EH (cell line): ENCODE measurements around the gene VLDLR.

ENCODE experiments used
- DNase-seq: peaks from one replicate; pipeline ENCODE4 v3.0.0-alpha.2; 2015; ENCODE audit warnings: low read depth

Gene VLDLR

DNA sequence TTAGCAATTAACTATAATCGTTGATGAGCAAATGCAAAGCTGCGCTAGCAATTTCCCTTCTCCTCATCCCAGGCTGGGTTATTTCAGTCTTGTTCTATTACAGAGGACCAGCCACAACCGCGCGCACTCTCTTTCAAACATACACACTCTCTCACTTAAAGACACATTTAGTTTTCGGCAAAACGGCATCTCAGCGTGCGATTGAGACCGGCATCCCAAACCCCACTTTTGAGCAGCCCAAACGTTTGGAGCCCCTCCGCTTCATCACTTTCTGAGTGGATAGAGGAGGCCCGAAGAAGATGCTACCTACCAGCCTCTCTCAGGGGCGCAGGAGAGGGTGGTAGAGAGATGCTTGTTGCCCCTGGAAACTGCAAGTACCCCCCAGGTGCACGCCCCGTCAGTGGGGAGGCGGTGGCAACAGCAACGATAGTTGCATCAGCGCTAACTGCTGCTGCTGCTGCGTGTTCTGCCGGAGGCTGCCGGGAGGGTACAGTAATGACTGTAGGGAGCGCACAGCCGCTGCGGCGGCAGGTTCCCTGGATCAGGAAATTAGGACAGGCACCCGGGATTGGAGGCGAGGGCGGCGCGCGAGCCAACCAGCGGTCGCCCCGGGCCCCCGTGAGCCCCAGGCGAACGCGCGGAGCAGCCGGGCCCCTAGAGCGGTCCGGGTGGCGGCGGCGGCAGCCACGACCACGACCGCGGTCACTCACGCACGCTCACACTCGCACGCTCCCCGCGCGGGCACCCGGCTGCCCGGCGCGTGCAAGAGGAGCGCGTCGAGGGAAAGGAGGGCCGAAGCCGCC is 467 bp upstream of the VLDLR start:
- peak; percentile 91 for DNase-seq

DNA sequence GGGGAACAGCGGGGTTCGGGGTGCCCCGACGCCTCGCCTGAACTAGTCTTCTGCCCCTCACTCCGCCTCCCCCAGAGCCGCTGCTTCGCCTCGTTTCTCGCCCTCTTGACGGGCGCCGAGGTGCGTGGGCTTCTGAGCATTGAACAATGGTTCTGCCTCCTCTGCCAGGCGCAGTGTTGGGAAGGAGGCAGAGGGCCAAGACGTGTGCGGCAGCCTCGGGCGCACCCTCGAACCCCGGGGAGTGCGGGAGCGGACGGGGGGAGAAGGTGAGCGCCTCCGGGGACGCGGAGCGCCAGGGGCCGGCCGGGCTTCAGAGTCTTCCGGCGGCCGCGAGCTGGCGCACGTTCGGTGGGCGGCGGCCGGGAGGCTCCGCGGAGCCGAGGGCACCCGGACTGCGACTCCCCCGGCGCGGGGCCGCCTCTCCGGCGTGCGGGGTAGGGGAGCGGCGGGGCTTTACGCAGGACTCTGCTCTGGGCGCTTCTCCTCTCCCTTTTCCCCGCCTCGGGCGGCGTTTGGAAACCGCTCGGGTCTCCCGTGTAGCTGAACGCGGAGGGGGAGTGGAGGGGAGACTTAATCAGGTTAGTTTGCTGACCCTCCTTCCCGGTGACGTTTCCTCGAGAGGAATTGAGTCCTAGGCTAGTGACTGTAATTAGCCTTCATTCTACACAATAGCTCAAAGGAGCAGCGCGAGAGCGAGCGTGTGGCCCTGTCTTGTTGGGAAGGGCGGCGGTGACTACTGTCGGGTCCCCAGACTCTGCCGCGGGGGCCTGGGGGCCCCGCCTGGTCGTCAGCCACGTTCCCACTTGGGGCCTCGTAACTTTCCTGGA is 1.1 kb downstream of the VLDLR start:
- DNase-seq: peak; percentile 43

DNA sequence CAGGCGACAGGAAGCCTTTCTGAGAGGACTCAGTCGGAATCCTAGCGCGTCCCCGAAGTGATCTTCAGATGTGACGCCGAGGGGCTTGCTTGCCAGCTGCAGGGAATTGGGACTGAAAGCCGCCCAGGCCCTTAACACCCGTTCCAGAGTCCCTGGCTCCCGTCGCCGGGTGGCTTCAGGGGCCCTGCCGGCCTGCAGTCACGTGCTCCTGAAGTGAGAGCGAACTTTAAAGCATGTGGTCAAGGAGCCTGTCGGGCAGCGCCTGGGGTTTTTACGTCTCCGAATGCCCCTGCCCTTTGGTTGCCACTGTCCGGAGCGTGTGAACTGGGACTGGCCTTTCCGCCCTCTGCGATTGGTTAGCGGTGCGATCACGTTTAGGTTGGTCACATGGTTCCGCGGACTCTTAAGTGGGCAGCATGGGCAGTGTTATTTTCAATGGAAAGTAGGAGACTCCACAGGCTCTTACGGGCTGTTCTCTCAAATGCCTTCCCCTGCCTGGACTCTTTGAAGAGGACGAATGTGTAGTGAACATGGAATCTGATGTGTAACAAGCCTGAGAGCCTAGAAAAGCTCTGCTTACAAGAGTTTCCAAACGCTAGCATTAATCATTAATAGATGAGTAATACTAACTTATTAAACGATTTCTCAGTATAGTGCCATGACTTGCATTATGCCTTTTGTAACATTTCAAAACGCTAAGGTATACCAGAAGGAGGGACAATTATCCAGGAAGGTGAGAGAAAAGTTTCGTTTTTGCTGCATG is 1.9 kb downstream of the VLDLR start:
- DNase-seq: peak; percentile 62

DNA sequence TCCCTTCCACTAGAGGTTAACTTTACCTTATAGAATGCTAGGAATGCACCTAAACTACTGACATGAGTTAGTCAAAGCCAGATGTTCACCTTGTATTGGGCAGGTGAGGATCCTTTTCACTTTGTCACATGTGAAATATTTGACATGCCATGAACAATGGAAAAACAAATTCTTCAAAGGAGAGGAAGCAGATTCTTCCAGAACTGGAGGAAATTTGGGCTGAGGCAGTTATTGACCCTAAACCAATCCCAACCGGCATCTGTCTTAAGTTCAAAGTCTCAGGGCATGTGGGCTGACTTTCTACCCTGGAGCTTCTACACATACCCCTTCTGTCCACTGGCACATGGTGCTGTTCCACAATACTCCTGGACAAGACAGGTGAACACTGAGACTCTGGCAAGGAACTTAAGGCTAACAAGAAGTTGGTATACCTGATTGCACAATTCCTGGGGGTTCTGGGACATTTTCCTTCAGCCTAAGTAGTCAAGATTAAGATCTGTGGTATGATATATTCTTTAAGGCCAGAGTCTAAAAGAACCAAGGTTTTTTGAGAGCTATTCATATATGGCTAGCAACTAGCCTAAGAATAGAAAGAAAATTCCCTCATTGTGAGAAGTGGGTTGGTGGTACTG is 2.6 kb downstream of the VLDLR start:
- DNase-seq: no peak

DNA sequence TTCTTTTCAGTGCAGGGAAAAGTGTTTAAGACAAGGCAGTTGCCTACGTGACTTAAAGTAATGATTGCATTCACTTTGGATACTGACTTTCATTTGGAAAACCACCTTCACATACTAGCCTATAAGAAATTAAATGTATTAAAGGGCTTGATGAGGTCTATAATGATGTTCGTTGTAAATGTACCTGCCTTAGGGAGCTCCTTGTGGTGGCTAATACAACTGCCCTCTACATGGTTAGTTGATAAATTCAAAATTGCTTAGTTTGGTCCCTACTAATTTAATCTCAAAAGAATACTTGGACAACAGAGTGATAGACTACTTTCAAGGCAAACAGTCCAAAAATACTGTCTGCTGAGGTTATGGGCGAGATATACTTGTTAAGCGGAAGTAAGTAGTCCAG is 3.8 kb downstream of the VLDLR start:
- no peak for DNase-seq

DNA sequence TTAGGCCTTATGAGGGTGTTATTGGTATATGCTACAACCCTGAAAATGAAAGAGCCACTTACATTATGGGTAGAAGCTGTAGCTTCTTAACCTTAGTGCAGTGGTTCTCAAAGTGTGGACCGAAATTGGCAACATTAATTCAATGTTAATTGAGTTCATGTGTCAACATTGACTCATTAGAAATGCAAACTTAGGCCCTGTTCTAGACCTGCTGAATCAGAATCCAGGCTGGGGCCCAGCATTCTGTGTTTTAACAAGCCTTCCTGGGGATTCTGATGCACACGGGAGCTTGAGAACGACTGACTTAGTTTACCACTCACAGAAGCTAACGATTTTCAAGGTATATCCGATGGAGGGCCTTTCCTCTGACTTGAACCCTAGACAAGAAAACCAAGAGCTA is 7.3 kb downstream of the VLDLR start:
- DNase-seq: no peak

DNA sequence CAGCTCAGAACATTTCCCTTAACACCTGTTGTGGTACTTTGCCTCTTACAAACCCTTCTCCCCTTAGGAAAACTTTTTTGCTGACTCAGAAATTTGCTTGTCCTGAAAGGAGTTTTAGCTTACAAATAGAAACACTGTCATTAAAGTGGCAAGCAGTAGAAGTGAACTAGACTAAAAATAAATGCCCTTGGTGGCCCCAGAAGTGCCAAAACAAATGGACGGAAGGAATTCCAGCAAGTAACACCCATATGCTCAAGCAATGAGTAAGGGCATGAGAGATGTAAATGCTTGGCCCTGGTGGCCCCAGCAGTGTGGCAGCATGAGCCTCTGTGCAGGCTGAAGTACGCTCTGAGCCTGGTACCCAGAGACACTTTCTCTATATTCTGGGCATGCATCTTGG is 8.6 kb downstream of the VLDLR start:
- DNase-seq: no peak

DNA sequence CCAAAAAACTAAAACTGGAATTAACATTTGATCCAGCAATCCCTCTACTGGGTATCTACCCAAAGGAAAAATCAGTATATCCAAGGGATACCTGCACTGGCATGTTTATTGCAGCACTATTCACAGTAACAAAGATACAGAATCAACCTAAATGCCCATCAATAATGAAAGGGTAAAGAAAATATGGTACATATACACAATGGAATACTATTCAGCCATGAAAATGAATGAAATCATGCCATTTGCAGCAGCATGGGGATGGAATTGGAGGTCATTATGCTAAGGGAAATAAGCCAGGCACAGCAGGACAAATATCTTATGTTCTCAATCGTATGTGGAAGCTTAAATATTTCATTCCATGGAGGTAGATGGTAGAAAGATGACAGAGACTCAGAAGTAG is 9.7 kb downstream of the VLDLR start:
- DNase-seq: no peak

DNA sequence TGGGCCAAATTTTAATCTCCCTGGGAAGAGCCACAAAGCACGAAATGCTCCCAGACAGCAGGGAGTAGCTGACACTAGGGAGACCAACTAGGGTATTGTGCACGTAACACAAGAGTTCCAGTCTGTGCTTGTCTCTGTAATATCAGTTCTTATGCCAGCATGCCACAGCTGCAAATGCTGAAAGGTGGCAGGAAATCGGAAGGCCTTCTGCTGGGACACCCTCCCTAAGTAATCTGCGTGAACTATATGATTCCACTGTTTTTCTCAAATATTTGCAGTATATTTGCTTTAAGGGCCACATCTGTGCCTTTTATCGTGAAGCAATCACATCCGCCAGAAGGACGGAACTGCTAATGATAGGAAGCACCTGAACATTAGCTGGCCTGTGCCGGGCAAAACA is 12.6 kb downstream of the VLDLR start:
- DNase-seq: no peak

DNA sequence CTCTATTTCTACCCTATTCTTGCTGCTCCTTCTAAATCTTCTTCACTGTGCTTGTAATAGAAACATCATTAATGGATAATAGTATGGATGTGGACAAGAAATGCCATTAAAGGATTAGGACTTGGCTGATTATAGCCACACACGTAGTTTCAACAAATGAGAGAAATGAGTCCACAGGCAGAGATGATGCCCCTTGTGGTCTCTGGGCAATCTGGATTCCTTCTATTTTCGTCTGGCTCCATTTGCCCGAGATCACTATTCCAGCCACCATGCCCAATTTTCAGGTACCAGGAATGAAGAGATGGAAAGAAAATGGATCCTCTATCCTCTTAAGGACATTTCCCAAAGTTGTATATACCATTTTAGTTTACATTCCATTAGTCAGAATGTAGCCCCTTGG is 13.2 kb downstream of the VLDLR start:
- DNase-seq: no peak

DNA sequence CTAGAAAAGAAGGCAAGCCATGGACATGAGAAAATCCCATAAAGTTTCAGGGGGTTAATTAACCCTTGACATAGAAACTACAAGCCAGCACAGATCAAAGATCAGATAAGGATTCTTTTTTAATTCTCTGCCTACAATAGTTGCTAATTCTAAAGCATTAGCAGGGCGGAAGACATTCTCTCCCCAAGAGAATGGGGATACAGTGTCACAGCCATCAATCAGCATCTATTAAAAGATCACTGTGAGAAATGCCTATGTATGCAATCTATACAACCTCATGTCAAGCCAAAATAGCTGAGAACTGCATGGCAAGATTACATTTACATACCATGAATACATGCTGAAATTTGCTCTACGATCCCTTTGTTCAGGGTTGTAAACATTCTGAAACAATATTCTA is 14.3 kb downstream of the VLDLR start:
- no peak for DNase-seq

DNA sequence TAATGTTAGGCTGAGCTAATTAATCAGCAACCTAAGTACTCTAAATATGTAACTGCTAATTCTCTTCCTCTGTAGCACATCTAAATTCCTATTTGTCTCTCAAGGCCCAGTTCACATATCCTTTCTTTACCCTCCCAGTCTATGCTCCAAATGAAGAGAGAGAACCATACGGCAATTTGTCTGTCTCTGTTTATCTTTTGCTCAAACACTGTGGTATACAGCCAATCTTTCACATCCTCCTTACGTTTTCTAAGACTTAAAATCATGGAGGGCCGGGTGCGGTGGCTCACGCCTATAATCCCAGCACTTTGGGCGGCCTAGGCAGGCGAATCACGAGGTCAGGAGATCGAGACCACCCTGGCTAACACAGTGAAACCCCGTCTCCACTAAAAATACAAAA is 15.8 kb downstream of the VLDLR start:
- DNase-seq: no peak

DNA sequence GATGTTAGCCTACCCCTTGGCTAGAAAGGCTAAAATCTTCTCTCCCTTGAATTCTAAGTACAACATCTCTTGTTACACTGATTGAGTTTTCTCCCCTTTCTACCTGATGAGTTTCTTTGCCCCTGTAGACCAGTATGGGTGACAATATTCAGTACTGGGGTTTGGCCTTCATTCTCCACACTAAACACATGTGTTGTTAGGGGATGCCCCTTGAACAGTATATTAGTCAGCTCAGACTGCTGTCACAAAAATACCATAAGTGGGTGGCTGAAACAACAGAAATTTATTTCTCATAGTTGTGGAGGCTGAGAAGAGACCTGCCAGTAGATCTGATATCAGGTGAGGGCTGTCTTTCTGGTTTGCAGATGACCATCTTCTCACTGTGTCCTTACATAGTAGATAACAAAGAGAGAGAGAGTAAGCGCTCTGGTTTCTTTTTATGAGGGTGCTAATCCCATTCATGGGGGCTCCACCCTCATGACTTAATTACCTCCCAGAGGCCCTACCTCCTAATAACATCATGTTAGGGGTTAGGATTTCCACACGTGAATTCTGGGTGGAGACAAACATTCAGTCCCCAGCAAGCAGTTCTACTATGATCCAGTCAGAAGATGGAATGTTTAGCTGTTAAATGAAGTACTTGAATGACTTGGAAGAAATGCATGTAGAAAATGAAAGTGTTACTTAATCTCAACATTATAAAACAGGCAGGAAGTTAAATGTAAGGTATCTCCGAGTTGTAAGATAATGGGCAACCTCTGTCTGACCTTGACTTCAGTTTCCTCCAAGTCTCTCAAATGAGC is 17.5 kb downstream of the VLDLR start:
- peak; percentile 21 for DNase-seq

DNA sequence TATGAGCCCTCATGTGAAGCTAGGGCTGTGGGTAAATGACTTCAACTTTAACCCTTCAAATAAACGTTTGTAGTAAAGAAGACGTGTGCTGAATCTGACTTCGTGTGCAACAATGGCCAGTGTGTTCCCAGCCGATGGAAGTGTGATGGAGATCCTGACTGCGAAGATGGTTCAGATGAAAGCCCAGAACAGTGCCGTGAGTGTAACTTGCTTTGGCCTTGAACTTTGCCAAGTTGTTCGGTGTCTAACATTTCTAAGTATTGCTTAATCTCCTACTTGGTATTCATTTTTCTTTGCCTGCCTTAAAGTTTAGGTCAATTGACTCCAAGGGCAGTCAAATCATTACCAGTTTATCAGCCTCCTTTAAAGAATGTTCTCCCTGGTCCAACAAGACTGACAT is 18.2 kb downstream of the VLDLR start:
- DNase-seq: no peak

DNA sequence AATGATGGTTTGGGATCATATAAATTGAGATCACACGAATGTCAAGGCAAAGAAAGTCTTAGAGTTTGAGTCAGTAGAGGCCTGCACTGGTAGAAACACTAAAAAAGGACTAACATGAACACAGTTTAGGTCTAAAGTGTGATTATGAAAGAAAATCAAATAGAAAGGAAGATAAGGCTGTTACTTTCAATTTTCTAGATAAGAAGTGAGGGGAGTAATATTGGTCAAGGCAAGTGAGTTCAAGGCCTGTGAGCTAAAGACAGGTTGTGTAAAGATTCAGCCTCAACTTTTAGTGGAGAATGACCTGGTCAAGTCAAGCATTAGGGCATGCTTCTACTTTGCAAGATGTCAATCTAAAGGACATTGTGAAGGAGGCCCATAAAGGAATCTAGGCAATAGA is 19.0 kb downstream of the VLDLR start:
- DNase-seq: no peak

DNA sequence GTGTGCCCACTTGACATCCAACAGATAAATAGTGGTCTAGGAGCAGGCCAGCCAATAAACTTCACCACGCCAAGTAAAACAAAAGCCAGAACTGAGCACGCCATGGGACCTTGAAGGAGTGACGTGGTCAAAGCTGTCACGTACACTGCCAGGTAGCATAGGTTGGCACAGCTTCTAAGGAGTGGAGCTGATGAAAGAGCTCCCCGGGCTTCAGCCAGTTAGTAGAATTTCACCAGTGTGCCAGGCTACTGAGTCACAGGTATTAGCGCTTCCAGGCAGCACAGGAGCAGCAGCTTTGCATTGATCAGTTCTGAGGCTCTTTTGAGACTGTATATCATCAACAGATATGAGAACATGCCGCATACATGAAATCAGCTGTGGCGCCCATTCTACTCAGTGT is 19.4 kb downstream of the VLDLR start:
- no peak for DNase-seq

DNA sequence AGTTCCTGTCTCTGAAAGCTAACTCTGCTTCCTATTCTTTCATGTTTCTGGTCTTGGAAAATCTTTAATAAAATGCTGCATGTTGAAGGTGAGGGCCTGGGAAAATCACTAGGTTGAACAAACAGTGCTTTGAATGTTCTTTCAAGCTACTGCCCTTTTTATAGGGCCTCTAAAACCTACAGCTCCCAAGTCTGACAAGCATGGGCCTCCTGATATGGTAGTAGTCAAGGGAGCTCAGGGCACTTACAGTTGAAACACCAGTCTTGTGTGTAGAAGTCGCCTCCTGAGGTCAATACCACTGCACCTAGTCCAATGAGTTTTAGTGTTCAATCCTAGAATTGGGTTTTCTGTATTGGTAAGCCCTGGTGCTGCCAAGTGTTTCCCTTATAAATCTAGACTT is 20.5 kb downstream of the VLDLR start:
- DNase-seq: no peak

DNA sequence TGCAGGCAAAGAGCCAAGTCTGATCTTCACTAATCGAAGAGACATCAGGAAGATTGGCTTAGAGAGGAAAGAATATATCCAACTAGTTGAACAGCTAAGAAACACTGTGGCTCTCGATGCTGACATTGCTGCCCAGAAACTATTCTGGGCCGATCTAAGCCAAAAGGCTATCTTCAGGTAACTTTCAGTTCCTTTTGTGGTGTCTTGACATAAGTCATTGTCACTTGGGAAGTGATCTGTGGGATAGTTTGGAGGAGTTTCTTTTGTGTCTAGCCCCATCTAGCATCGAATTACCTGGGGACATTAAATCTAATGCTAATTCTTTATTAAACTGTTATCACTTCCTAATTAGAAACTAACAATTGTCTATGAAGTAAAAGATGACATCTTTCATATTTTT is 24.0 kb downstream of the VLDLR start:
- DNase-seq: no peak

DNA sequence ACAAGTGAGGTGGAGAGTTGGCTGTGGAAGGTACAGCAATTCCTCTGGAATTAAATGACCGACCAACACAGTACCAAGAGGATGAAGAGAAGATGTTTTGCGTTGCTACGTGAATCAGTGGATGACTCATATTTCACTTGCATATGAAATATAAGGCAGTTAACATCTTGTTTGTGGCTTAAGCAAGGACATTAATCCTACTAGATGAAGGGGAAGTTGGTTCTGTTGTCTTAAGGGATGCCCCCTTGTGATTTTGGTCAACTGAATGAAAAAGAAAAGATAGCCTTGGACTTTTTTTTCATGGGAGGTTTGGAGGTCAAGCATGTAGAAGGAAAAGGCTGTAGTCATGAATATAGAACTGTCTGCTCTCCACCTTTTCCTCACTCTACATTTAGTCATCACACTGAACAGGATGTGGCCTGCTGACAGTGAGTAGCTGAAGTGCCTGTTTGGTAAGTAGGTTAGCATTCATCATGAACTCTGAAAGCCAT is 33.9 kb downstream of the VLDLR start:
- peak; percentile 92 for DNase-seq

DNA sequence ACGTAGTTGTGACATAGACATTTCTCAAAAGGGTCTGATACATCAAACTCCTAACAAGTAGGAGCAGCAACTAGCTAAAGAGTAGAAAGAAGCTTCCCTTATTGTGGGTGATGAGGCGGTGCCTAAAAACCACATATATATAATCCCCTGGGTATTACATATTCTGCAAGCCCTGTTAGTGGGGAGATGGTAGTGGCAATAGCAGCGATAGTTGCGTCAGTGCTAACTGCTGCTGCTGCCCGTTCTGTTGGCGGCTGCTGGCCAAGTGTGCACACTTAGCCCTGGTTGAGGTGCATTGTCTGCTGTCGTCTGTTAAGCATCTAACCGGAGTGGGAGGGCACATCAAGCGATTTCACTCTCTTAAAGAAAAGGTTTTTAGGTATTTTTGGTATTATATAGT is 35.8 kb downstream of the VLDLR start:
- no peak for DNase-seq

DNA sequence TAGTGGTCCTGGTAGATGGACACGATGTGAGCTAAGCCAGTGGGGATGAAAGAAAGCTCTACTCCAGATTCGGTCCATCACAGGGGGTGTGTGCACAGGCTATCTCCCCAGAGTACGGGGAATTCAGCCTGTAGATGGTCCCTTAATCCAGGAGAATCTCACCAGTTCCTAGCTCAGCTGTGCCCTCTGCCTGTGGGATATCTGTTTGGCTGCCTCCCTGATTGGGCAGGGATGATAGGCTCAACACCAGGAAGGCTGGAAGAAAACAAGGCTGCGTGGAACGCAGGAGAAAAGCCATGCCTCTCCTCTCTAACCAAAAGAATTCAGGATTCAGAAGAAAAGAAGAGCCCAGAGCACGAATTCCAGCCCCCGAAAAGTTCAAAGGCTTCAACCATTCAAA is 40.9 kb downstream of the VLDLR start:
- DNase-seq: peak; percentile 16
